HL-60 (cell line): ENCODE data around the gene AVEN.

Experiments
- REST ChIP-seq: IDR thresholded peaks from 2 replicates; pipeline ENCODE4 v1.6.1; 2012; ENCODE audit warnings: low read depth; ENCODE audit not compliant: insufficient replicate concordance
- TF ChIP-seq, protein P1 (sequence below): IDR thresholded peaks from one replicate; pipeline ENCODE4 v1.5.1; 2011; ENCODE audit warnings: low read length, control low read depth, inconsistent platforms; ENCODE audit not compliant: insufficient read depth

DNA sequence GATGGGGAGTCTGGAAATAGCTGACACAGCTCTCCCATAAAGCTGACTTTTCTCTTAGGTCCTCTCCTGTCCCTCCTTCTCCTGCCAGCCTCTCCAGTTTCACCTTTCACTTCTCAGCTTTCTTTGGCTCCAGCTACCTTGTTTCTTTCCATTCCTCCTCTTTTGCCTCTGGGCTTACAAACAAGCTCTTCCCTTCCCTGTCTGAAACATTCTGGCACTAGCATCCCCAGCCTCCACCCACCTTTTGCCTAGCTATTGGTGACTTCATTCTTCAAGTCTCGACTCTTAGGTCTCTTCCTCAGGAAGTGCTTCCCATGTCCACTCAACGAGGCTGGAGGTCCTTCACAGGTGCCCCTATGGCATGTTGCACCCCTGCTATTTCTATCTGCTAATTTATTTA lies 20.5 kb upstream of the AVEN start:
- no peak for TF ChIP-seq REST
- TF ChIP-seq, protein P1, sequence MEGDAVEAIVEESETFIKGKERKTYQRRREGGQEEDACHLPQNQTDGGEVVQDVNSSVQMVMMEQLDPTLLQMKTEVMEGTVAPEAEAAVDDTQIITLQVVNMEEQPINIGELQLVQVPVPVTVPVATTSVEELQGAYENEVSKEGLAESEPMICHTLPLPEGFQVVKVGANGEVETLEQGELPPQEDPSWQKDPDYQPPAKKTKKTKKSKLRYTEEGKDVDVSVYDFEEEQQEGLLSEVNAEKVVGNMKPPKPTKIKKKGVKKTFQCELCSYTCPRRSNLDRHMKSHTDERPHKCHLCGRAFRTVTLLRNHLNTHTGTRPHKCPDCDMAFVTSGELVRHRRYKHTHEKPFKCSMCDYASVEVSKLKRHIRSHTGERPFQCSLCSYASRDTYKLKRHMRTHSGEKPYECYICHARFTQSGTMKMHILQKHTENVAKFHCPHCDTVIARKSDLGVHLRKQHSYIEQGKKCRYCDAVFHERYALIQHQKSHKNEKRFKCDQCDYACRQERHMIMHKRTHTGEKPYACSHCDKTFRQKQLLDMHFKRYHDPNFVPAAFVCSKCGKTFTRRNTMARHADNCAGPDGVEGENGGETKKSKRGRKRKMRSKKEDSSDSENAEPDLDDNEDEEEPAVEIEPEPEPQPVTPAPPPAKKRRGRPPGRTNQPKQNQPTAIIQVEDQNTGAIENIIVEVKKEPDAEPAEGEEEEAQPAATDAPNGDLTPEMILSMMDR: no peak
